ENCODE data around the gene UTP3.
"Not testable (repeated sequence)": the region's sequence is repeated elsewhere in the genome, so short reads cannot be mapped to it uniquely, and the experiment has no call there.

UTP3 gene

DNA sequence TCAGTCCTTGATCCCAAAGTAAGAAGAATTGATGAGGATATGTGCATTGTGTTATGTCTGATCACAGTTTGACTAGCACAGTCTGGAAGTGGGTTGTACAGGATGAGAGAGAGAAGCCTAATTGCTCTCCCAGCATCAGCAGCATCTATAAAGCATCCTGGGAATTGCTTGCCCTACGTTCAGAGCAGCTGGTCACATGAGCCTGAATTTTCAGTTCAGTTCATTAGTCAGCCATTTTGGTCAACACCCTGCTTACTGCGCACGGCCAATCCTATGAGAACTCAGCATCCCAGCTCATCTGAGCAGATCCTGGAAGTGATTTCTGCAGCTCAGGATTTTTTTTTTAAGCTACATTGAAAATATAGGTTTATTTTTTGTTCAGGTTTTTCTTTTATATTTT is 33.4 kb downstream of the UTP3 start, which contains the start of gene RUFY3:
Gene RUFY3, plus strand, starts transcription at position 218 of the 400 bp plus-strand sequence. CDS start 610 bp downstream, outside the sequence.
- no peak for DNase-seq

DNA sequence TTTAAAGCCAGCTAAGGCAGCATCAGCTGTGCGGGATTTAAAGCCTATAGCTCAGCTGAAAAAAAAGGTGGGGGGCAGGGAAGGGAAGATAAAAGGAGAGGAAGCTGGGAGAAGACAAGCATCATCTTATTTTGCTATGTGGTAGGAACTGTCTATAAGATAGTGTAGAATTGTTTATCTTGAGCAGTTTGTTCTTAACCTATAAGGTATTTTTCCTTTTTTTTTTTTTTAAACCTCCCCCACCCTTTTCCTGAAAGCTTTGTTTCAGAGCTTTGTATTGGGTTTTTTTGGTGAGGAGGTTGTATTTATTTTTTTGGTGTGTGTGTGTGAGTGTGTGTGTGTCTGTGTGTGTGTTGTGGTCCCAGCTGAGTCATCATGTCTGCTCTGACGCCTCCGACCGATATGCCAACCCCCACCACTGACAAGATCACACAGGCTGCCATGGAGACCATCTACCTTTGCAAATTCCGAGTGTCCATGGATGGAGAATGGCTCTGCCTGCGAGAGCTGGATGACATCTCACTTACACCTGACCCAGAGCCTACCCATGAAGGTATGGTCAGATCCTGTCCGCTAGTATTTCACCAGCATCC is 34.0 kb downstream of the UTP3 start:
- peak in 2 of 4 experiments; percentile 1 to 9 for DNase-seq

DNA sequence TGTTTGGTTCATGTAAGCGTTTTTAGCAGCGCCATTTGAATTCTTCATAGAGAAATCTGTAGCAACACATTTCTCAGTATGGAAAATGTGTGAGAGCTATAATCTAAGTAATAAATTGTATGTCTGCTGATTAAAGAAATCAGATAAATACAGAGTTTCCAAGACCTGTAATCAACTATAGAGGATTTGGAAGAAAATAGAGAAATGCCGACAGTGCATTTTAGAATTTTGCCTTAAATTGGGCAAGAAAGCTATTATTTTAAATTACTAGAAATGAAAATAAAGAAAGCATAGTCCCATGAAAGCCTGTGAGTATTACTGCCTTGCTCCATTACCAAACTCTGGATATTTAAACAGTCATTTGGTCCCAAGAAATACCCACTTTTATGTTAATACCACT is 36.1 kb downstream of the UTP3 start:
- DNase-seq = no peak

DNA sequence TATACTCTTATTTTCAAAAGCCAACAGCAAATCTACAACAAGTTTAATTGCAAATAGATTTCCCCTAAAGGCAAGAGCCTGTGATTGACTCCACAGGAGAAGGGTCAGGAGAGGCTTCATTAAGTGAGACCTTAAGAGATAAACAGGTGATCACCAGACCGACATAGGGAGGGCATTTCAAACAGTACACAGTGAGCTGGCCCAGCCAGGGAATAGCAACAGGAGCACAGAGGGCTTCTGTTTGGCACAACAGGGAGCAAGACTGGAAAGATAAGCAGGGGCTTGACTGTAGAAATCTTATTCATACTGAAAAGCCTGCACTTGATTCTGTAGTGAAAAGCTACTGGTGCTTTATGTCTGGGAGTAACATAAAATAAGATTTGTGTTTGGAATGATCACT is 37.3 kb downstream of the UTP3 start:
- DNase-seq = no peak

DNA sequence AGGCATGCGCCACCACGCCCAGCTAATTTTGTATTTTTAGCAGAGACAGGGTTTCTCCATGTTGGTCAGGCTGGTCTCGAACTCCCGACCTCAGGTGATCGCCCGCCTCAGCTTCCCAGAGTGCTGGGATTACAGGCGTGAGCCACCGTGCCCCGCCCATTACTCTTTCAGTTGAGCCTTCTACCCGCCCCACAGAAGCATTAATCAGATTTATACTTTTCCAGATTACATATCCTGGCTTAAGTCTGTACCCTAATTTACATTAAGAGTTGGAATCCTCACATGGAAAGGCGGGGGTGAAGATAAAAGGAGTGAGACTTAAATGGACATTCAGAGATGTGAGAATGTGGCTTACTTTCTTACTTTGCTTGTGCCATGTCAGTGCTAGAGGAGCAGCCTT is 38.2 kb downstream of the UTP3 start:
- not testable (repeated sequence) for DNase-seq

DNA sequence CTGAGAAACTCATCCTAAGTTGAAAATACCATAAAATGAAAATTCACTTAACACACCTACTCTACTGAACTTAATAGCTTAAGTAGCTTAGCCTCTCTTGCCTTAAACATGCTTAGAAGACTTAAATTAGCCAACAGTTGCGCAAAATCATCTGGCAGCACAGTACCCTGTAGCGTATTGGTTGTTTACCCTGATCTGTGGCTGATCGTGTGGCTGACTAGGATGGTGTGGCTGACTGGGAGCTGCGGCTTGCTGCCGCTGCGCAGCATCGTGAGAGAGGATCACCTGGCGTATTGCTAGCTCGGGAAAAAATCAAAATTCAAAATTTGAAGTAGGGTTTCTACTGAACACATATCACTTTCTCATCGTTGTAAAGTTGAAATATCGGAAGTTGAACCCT is 39.8 kb downstream of the UTP3 start:
- DNase-seq = no peak

DNA sequence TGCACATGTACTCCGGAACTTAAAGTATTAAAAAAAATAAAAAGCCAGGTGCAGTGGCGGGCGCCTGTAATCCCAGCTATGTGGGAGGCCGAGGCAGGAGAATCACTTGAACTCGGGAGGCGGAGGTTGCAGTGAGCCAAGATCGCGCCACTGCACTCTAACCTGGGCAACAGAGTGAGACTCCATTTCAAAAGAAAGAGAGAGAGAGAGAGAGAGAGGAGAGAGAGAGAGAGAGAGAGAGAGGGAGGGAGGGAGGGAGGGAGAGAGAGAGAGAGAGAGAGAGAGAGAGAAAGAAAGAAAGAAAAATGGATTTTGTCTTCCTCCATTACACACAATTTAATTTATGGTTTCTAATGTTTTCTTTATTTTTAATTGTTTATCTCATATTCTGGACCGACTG is 44.5 kb downstream of the UTP3 start:
- DNase-seq = not testable (repeated sequence)

DNA sequence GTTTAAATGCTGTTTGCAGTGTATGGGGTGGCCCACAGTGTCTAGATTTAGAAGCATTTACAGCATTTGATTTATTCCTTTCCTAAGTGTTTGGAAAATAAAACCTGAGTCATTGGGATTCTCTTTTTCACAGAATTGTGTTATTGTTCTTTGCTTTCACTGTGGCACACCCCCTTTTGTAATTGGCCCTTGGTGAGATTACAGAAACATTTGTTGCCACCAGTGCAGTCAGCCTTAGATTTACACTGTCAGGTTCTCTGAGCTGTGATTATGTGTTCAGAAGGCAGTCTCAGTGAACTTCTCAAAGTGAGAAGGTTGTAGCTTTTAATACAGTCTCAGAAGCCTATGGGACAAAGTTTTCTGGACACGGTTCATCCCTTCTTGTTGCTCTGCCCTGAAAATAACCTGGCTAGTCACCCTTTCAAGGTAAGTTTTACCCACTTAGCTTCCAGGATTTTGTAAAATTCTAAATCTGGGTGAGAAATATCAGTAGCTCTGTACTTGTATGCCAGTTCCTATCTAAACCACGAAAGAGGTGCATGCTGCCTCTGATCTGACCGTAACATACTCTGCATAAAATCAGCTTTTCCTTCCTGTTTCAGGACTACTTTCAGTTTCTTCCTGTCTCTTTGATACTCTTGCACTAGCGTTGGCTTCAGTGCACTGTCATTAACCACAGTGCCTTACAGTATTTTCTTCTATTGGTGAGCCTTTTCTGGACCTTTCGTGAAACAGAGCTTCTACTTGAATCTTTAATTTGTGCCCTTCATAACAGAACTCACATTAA is 46.0 kb downstream of the UTP3 start:
- DNase-seq = no peak

DNA sequence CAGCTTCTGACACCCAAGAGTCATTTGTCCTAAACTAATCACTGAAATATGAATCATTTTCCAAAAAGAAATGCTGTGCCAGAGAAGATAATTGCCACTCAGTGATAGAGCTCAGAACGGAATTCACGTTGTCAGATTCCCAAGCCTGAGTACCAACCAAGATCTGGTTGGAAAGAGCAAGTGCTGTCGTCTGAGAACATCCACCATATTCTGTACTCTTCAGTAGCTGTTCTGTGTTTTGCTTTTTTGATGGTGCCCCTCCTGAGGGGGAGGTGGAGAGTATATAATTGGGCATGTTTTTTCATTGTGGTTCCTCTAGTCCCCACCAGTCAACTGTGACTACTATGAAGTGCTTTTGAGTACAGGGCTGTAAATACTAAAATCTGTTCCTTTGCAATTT is 46.6 kb downstream of the UTP3 start:
- DNase-seq = no peak

DNA sequence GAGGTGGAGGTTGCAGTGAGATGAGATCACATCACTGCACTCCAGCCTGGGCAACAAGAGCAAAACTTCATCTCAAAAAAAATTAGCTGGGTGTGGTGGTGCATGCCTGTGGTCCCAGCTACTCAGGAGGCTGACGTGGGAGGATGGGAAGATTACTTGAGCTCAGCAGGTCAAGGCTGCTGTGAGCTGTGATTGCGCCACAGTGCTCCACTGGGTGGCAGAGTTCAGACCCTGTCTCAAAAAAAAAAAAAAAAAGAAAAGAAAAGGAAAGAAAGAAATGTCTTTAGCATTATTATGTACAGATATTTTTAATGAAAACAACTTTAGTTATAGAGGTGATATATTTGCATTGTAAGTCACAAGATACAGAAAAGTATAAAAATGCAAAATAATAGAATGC is 47.6 kb downstream of the UTP3 start:
- DNase-seq = not testable (repeated sequence)

DNA sequence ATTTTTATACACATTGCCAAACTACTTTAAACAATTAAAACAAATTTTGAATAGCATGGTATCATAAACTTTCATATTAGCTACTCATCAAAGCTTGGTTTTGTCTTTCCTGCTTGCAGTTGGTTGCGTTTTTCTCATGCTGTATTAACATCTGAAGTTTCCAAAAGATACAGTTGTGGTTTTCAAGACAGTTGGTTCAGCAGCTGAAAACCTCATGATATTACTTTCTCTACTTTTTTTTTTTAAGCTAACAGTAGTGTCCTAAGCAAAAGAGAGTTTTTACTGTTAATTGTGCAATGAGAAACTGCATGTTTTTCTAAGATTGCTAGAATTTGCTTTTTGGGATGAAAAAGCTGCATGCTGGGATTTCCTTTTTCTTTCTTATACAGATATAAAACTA is 48.7 kb downstream of the UTP3 start:
- DNase-seq = no peak

DNA sequence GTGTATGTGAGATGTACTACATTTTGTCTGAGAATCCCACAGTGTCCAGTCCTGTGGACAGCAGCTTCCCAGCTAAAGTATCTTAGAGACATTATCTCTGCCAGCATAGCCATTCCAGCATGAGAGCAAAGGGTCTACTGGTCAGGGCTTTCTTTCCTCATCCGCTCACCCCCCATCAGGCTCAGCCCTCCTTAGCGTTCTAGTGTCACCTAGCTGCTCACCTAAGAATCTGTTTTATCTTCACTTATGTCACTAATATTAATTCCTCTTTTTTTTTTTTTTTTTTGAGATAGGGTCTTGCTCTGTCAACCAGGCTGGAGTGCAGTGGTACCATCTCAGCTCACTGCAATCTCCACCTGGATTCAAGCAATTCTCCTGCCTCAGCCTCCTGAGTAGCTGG is 49.1 kb downstream of the UTP3 start:
- no peak for DNase-seq

DNA sequence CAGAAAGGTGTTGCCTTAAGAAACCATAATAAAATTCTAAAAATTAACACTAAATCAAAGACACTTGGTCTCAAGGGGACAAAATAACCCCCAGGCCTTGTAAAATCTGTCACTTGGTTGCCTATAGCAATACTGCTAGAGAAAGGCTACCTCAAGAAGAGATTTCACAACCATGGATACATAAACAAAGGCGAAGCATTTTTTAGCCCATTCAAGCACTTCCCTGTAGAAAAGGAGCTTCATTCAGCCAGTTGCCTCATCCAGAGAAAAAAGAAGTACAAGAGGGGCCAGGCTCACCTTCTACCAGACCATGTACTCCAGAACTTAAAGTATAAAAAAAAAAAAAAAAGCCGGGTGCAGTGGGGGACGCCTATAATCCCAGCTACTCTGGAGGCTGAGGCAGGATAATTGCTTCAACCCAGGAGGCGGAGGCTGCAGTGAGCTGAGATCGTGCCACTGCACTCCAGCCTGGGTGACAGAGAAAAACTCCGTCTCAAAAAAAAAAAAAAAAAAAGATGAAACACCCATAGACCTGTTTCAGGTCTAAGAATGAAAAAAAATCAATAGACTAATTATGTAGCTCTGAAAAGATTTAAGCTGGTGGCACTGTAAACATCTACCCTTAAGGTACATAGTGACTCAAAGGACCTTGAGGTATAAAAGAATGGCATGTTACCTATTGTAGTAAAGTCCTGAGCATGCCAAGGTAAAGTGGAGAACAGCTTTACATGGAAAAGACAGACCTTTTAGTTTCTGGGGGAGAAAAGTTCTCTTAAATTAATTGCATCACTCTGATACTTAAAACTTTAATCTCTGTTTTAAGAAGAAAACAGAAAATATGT is 51.4 kb downstream of the UTP3 start:
- no peak for DNase-seq
